Embryonic facial prominence (tissue), 1 donor: ENCODE measurements around the gene MBNL2.
A peak's percentile ranks its signal among the peaks of the same experiment; 100 is the strongest.

Experiments
- DNase-seq: peaks from one replicate; pipeline ENCODE4 v3.0.0-alpha.2; 2016; ENCODE audit errors: extremely low spot score

MBNL2 gene

GRCh38 chr13:97301382-97302095 is 79.4 kb downstream of the MBNL2 start:
- DNase-seq, result no peak

- no peak for DNase-seq
These were observed 80.5 kb downstream of the MBNL2 start for GRCh38 chr13:97302611-97303010.

DNA sequence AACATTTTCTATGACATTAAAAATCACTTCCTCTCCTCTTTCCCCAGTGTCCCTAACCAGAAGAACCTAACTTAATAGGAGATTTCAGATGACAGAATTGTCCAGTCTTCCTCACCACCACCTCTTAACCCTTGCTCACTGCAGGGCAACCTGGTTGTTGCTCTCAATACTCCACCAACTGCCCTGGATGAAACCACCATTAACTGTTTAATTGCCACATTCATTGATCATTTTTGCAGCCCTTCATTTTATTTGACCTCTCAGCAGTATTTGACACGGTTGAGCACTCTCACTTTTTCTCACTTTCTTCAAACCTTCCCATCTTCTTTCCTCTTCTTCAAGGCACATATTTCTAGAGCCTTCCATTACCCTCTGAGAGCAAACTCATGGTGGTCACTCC is 84.0 kb downstream of the MBNL2 start:
- no peak for DNase-seq

DNA sequence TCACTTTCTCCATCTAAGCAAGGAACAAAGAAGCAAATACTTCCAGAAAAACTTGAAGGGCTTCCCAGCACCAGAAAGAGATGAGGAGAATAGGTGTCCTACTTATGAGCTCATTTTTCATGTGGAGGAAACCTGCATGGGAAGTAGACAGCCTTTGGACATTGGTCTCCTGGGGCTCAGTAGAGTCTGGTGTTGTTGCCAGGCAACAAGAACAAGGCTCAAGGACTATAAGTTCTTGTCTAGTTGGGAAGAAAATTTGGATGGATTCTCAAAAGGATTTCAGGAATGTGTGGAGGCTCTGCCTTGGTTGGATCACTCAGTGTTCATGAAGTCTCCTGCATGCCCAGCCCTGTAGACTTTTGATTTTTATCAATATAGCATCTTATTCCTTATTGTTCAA is 84.5 kb downstream of the MBNL2 start:
- DNase-seq, result no peak

DNA sequence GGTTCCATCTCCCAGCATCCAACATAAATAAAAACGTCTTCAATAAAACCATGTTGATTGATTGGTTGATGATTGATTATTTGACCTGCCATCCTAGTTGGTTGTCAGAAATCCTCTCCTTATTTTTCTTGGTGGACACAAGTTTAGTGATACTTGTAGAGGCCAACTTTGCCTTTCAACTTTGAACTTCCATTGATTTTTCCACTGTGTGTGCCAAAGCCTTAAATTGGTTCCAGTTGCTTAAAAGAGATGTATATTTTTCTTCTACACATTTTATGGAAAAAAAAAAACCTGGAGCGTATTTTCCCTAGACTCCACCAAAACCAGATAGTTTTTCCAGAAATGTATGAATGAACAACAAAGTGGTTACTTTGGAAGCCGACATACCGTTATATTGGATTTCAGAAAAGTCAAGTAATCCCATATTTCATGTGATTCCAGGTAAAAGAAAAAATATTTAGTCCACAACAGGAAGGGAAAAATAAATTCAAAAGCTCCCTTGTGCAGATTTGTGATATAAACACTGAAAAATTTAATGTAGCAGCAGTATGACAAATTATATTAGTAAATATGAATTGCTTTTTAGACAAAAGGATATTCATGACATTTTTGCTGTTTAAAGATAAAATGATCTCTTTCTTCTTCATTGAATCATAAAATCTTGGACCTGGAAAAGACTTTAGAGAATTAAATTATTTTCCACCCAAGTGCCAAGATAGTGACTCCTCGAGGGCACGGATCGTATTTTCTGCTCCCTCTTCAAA is 85.2 kb downstream of the MBNL2 start:
- DNase-seq, result peak; percentile 35

- DNase-seq, result no peak
These were observed 85.9 kb downstream of the MBNL2 start for GRCh38 chr13:97307882-97308624.

- DNase-seq, result no peak
These were observed 86.7 kb downstream of the MBNL2 start for GRCh38 chr13:97308735-97309429.

DNA sequence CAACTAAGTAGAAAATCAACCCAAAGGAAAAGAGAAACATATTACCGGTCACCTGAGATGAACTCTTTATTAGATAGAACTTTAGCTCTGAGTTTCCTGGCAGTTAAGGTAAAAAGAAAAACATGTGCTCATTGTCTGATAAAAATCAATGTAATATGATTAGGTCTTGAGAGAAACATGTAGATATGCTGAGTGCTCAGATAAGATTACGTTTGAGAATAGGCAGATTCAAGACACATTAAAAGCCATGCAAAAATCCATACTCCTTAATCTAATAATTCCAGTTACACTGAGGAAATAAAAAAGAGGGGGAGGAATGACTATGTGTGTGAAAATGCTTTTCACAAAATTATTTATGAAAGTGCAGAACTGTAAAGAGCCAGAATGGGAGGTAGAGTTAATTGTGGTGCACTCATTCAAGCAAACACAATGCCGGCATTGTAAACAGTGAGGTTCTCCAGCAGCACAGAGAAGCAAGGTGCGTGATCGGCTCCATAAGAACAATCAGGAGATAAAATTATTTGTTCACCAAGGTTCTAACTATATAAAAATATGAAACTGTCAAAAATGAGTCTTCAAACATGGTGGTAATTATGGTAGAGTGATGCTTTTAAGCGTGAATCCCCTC is 88.8 kb downstream of the MBNL2 start:
- no peak for DNase-seq

DNA sequence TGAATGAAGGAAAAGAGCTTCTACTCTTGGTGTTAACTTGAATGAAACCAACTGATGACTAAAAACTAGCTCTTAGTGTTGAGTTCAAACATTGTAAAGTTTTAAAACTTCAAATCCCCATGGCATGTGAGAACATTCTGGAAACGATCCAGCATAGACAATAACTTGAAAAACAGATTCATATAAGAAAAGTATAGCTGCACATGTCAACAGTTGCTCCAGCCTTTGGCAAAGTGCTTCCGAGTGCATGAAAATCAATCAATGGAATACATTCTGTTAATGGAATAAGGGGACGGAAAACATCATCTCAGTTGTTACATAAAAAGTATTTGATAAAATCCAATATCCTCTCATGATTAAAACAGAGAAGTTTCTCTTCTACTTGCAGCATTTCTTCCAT is 89.8 kb downstream of the MBNL2 start:
- no peak for DNase-seq

DNA sequence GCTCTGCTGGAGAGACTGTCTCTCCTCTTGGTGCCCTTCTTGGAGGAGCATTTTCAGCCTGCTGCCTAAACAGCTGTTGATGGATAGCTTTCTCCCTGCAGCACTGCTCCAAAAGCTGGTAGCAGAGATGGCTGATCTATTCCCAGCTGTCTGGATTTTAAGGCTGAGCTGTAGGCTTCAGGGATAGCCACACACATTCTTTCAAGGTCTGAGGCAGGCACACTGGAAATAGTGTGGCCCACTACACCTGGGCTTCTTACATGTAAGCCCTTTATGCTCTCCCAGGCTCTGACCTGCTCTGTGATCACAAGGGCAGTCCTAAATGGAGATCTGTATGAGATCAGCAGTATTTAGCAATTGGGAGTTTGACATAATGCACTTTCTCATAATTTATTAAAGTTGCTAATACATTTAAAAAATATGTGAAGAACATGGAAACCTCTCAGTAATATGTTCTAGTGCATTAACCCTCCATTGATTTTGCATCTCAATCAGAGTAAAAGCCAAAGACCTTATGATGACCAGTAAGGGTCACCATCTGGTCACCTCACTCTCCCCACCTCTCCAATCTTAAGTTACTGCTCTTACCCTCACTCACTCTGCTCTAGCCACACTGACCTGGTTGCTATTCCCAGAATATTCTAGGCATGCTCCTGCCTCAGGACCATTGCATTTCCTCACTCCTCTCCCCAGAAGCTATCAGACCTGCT is 91.6 kb downstream of the MBNL2 start:
- DNase-seq, result no peak

DNA sequence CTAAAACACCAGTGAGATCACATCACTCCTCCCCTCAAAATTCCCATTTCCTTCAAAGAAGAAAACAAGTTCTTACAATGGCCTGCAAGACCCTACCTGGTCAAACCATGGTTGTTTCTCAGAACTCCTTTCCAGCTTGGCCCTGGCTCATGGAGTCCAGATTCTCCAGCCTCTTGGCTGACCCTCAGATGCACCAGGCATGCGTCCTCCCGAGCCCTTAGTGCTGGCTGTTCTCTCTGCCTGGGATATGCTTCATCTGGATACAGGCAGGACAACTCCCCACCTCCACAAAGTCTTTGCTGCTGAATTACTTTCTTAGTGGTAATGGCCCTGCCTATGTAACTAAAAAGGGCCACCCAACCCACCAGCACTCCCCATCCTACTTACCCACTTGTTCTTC is 94.3 kb downstream of the MBNL2 start:
- DNase-seq, result no peak

- no peak for DNase-seq
These were observed 95.8 kb downstream of the MBNL2 start for GRCh38 chr13:97317933-97318332.

GRCh38 chr13:97318532-97318931 is 96.4 kb downstream of the MBNL2 start:
- no peak for DNase-seq

DNA sequence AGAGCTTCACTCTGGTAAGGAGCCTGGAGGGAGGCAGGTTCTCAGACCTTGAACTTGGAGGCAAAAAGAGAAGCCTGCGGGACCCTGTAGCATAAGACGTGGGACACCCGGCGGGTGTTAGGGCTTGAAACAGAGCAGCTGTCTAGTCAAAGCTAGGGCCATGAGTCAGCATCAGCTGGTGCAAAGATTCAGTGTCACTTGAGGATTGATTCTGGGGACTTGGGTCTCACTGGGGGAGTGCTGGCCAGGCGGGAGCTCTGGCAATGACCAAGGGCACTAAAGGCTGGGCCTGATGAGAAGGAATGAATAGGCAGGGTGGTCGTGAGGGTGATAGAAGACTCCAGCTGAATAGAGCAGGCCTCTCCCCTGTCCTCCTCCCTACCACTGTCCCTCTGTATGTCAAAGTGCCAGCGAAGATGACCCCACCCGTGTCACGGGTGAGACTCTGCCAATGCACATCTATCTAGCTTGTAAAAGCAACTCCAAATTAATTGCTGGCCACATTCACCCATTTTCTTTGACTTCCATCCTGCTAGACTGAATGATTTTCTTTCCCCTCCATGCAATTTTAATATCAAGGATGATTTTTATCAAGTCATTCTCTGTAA is 97.1 kb downstream of the MBNL2 start:
- DNase-seq, result no peak

DNA sequence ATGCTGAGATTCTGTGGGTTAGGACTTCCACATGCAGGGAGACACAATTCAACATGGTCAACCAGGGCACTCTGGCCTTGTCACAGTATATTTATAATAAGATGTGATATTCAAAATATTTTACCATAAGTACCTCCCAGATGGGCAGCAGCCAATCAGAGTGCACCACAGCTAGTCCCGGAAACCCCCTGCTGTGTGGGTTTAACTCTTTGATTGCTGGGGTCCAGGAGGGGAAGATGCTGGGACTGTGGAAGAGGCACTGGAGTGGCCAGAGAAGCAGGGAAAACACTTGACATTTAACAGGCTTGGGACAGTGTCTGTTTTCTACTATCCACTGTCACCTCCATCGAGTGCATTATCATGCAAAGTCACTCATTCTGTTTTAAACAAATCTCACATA is 99.0 kb downstream of the MBNL2 start:
- no peak for DNase-seq

DNA sequence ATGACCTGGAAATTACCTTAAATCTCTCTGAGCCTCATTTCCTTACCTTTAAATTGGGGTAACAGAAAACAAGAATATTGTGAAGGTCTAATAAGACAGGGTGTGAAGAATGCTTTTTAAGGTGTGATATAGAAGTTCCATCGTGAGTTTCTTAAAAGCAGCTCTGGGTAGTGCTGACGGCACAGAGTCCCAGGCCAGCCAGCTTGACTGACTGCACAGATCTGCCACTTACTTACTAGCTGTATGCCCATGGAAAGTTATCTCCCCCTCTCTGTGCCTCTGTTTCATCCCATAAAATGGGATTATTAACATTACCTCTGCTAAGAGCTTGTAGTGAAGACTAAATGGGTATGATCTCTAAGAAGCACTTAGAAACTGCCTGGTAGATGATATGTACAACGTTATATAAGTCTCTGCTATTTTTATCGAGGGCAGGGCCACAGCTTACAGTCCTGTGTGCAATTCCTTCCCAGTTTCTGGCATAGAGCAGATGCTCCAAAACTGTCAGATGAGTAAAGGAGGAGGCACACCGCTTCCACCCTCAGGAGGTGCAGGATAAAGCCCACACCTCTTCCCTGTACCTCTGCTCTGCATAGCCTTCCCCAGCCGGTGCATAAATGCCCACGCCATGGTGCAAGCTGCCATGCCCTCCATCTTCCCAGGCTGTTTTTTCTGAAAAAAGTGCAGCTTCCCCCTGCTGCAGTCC is 99.6 kb downstream of the MBNL2 start:
- no peak for DNase-seq

GRCh38 chr13:97322740-97323342 is 100.7 kb downstream of the MBNL2 start:
- DNase-seq, result no peak

DNA sequence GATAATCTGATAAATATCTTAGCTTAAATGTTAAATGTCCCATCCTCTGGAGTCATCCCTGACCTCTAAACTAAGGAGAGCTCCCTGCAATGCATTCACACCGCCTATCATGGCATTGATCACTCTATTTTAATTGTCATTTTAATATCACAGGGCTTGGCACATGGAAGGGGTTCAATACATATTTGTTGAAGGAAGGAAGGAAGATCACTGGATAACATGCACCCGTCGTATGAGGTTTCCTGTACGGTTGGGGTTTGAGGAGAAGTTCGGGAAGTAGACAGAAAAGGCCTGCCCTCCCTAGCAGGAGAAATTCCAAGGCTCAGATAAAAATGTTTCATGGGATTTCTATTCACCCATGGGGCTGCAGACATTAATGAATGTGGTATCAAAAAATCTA is 102.0 kb downstream of the MBNL2 start:
- DNase-seq, result no peak

- no peak for DNase-seq
These were observed 103.6 kb downstream of the MBNL2 start for GRCh38 chr13:97325738-97326137.

- no peak for DNase-seq
These were observed 105.0 kb downstream of the MBNL2 start for GRCh38 chr13:97327086-97327485.
